T-helper 9 cell (primary cell): ENCODE measurements around the gene SALL4.
"Not testable (repeated sequence)": the region's sequence is repeated elsewhere in the genome, so short reads cannot be mapped to it uniquely, and the experiment has no call there.

Experiments
- DNase-seq: peaks from one replicate; pipeline ENCODE4 v3.0.0-alpha.2; 2020

The SALL4 gene

GRCh38 chr20:51801122-51801822 lies 1.0 kb downstream of the SALL4 start:
- no peak for DNase-seq

- DNase-seq, result no peak
Measured at GRCh38 chr20:51800872-51801121, 1.5 kb downstream of the SALL4 start.

- DNase-seq, result peak; percentile 24
Measured at GRCh38 chr20:51800060-51800871, 2.1 kb downstream of the SALL4 start.

- no peak for DNase-seq
Measured at GRCh38 chr20:51799401-51799860, 2.9 kb downstream of the SALL4 start.

- DNase-seq, result no peak
Measured at GRCh38 chr20:51797357-51798025, 4.8 kb downstream of the SALL4 start.

GRCh38 chr20:51796340-51796739 lies 6.0 kb downstream of the SALL4 start:
- DNase-seq, result no peak

- no peak for DNase-seq
Measured at GRCh38 chr20:51792960-51793359, 9.4 kb downstream of the SALL4 start.

GRCh38 chr20:51791626-51792025 lies 10.7 kb downstream of the SALL4 start:
- DNase-seq, result no peak

- no peak for DNase-seq
Measured at GRCh38 chr20:51790256-51790655, 12.1 kb downstream of the SALL4 start.

- DNase-seq, result no peak
Measured at GRCh38 chr20:51789434-51789833, 12.9 kb downstream of the SALL4 start.

- no peak for DNase-seq
Measured at GRCh38 chr20:51788822-51789221, 13.5 kb downstream of the SALL4 start.

GRCh38 chr20:51784299-51784698 lies 18.0 kb downstream of the SALL4 start:
- DNase-seq, result no peak

GRCh38 chr20:51778229-51778759 lies 24.0 kb downstream of the SALL4 start:
- DNase-seq, result not testable (repeated sequence)

- no peak for DNase-seq
Measured at GRCh38 chr20:51775241-51775640, 27.1 kb downstream of the SALL4 start.

- DNase-seq, result no peak
Measured at GRCh38 chr20:51772236-51772635, 30.1 kb downstream of the SALL4 start.

- no peak for DNase-seq
Measured at GRCh38 chr20:51769976-51770615, 32.2 kb downstream of the SALL4 start.

GRCh38 chr20:51768759-51769517 lies 33.4 kb downstream of the SALL4 start:
- DNase-seq, result no peak

- no peak for DNase-seq
Measured at GRCh38 chr20:51767867-51768758, 34.2 kb downstream of the SALL4 start, which contains the start of gene ATP9A. TSS of gene ATP9A (minus strand) at chr20:51768390. CDS start at chr20:51768369, 21 bp downstream.

- no peak for DNase-seq
Measured at GRCh38 chr20:51766994-51767866, 35.1 kb downstream of the SALL4 start.

- DNase-seq, result not testable (repeated sequence)
Measured at GRCh38 chr20:51765381-51765780, 36.9 kb downstream of the SALL4 start.
